ENCODE measurements around the gene CHID1.

CHID1 gene

DNA sequence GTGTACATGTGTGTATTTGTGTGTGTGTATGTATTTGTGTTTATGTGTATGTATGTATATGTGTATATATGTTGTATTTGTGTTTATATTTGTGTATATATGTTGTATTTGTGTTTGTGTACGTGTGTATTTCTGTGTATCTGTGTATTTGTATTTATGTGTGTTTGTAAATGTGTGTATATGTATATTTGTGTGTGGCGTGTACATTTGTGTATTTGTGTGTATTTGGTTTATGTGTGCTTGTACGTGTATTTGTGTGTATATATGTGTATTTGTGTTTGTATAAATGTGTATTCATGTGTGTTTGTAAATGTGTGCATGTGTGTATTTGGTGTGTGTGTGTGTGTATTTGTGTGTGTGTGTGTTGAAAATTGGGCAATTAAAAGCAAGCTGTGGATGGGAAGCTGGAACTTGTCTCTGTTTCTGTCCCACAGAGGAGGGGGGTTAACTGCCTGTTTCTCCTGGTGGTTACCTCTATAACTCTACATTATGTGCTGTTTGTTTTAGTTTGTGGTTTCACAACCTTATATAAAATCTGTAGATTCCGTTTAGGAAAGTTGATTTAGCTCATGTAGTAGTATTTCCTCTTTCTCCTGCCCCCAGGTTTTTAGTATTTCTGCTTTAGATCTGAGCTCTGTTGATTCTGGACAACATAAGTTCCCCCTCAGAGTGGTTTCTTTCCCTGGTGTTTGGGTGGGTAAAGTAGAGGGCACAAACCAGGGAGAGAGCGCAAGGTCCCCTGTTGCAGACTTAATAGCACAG lies 44.0 kb upstream of the CHID1 start:
- in situ Hi-C loops (cut with MboI; ENCODE audit: low sequenced_read_pairs, unreplicated experiment), result no loop called here
- no peak for DNase-seq (ENCODE audit: low spot score)
- TF ChIP-seq, protein P1, sequence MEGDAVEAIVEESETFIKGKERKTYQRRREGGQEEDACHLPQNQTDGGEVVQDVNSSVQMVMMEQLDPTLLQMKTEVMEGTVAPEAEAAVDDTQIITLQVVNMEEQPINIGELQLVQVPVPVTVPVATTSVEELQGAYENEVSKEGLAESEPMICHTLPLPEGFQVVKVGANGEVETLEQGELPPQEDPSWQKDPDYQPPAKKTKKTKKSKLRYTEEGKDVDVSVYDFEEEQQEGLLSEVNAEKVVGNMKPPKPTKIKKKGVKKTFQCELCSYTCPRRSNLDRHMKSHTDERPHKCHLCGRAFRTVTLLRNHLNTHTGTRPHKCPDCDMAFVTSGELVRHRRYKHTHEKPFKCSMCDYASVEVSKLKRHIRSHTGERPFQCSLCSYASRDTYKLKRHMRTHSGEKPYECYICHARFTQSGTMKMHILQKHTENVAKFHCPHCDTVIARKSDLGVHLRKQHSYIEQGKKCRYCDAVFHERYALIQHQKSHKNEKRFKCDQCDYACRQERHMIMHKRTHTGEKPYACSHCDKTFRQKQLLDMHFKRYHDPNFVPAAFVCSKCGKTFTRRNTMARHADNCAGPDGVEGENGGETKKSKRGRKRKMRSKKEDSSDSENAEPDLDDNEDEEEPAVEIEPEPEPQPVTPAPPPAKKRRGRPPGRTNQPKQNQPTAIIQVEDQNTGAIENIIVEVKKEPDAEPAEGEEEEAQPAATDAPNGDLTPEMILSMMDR (IDR thresholded peaks at IDR 0.05; ENCODE audit: borderline replicate concordance, control extremely low read depth, extremely low read depth, insufficient read depth, missing control alignments), result no peak

DNA sequence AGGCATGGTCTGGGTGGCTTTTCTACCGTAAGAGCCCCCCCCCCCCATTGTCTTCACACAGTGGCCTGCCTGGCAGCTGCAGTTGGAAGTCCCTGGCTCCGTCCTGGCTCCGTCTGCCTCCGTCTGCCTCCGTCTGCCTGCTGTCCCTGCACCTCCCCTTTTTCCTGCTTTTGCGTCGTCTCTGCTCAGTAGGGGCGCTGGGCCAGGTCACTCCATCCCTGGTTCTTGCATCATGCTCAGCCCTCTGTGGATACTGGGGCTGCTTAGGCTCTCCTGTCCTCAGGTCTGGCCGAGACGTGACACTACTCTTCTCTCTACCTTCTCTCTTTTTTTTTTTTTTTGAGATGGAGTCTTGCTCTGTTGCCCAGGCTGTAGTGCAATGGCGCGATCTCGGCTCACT lies 42.9 kb upstream of the CHID1 start:
- DNase-seq (ENCODE audit: low spot score), result no peak
- in situ Hi-C loops (cut with MboI; ENCODE audit: low sequenced_read_pairs, unreplicated experiment), result no loop called here
- TF ChIP-seq, protein P1 (IDR thresholded peaks at IDR 0.05; ENCODE audit: borderline replicate concordance, control extremely low read depth, extremely low read depth, insufficient read depth, missing control alignments), result no peak

DNA sequence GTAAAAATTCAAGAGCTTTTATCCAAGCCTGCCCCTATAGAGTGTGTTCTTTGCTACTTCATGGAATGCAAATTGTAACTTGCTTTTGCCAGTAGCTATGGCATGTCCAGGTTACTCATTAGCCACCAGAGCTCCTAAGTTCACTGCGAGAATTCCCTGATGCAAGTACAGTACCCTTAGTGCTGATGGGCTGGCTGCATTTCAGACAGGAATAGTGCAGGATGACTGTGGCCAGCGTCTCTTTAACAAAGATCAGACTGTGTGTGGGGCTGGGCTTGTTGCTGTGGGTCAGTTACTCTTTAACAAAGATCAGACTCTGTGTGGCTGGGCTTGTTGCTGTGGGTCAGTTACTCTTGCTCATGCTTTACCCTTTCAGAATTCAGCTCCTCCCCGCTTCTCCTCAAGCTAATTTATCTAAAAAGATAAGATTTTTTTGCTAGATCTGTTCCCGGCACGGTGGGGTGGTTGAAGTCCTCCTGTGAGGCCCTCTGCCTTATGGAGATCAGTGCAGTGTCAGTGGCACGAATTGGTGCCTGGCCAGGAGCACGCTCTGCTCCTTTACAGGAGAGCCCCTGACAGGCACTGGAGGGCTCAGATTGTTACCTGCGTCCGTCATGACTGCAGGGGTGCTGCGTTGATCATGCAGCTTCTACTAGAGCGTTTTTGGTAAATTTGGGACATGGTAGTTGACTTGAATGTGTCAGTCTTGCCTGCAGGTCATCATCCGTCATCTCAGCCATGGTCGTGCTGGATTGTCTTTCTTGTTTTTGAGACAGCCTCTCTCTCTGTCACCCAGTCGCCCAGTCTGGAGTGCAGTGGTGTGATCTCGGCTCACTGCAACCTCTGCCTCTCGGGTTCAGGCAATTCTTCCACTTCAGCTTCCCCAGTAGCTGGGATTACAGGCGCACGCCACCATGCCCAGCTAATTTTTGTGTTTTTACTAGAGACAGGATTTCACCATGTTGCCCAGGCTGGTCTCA lies 42.1 kb upstream of the CHID1 start:
- DNase-seq (ENCODE audit: low spot score), result no peak
- TF ChIP-seq, protein P1 (IDR thresholded peaks at IDR 0.05; ENCODE audit: borderline replicate concordance, control extremely low read depth, extremely low read depth, insufficient read depth, missing control alignments), result no peak
- in situ Hi-C loops (cut with MboI; ENCODE audit: low sequenced_read_pairs, unreplicated experiment), result no loop called here

DNA sequence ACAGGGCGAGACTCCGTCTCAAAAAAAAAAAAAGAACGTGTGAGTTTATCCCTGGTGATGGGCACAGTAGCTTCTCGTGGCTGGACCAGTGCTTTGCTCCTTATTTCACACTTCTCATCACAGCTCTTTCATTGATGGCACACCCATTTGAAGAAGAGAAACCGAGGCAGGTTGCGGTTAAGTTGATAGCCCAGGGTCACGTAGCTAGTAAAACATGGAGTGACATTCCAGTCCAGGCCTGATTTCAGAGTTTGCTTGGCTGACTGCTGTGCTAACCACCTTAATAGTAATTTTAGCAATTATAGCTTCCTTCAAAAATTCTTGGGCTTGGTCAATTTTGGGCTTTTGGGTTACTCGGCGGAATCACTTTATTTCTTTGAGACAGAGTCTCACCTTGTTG lies 40.9 kb upstream of the CHID1 start:
- in situ Hi-C loops (cut with MboI; ENCODE audit: low sequenced_read_pairs, unreplicated experiment), result no loop called here
- TF ChIP-seq, protein P1 (IDR thresholded peaks at IDR 0.05; ENCODE audit: borderline replicate concordance, control extremely low read depth, extremely low read depth, insufficient read depth, missing control alignments), result no peak
- no peak for DNase-seq (ENCODE audit: low spot score)

DNA sequence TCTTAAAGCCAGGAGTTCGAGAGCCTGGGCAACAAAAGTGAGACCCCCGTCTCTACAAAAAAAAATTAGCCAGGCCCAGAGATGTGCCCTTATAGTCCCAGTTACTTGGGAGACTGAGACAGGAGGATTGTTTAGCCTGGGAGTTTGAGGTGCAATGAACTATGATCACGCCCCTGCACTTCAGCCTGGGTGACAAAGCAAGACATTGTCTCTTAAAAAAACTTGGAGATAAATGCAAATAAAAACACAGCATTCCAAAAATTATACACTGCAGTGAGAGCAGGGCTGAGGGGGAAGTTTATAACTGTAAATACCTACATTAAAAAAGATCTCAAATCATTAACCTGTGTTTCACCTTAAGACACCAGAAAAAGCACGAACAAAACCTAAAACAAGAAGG lies 37.1 kb upstream of the CHID1 start:
- TF ChIP-seq, protein P1 (IDR thresholded peaks at IDR 0.05; ENCODE audit: borderline replicate concordance, control extremely low read depth, extremely low read depth, insufficient read depth, missing control alignments), result no peak
- in situ Hi-C loops (cut with MboI; ENCODE audit: low sequenced_read_pairs, unreplicated experiment), result no loop called here

DNA sequence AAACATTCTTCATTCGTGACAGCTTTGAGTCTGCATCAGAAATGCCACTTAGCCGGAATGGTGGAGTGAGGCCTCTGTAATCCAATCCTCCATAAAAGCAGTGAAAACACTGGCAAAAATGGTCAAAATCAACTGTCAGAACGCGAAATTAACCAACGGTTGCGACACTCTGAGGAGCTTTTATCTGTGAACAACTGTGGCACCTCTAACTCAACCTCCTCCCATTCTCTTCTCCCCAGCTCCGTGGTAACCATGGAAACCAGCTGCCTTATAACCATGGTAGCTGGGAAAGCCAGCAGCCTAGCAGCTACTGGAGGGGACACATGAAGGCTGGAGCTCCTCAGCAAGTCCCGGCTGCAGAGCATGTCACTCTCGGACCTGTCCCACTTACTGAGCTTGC lies 35.4 kb upstream of the CHID1 start:
- in situ Hi-C loops (cut with MboI; ENCODE audit: low sequenced_read_pairs, unreplicated experiment), result no loop called here
- DNase-seq (ENCODE audit: low spot score), result no peak
- TF ChIP-seq, protein P1 (IDR thresholded peaks at IDR 0.05; ENCODE audit: borderline replicate concordance, control extremely low read depth, extremely low read depth, insufficient read depth, missing control alignments), result no peak

More for the DNA sequence above, 37.1 kb upstream of the CHID1 start:
- DNase-seq (ENCODE audit: low spot score), result no peak

Measured in GM13976 (cell line).